ENCODE data around the gene ZFYVE28. TPM values are rescaled to one million over a fixed set of nuclear protein-coding genes. Genes with fewer than 3 reads are reported as not detected.

The ZFYVE28 gene
- total and polyA plus RNA-seq, 10 of the 15 experiments (the other 5 are each of a cell fraction or from before 2014, with no cell fraction given), result 0.06 to 1.9 (median 0.22) TPM; not detected in 1

GRCh38 chr4:2280531-2281300 lies 137.7 kb downstream of the ZFYVE28 start:
- 68% methylated on average over 13 of the region's 13 CpGs for WGBS (ENCODE audit: insufficient coverage, insufficient replicate concordance, low lambda C conversion rate, missing lambda C conversion rate)
- DNase-seq (ENCODE audit: low read depth, low spot score) (no peak), ATAC-seq (no peak), FAIRE-seq (no peak)
- H2AFZ ChIP-seq (ENCODE audit: control insufficient read depth, low read depth, low read length), result no peak overlapping the region
- no peaks in the 10 kb centered on the region for H3K9me3 ChIP-seq (replicated peaks; ENCODE audit: control insufficient read depth, insufficient read depth, low read length)
- no peaks in the 10 kb centered on the region for H4K20me1 ChIP-seq (ENCODE audit: control insufficient read depth, insufficient read depth)
- H3K27ac ChIP-seq (ENCODE audit: control insufficient read depth, insufficient read depth), result no peak overlapping the region
- H3K9ac ChIP-seq (ENCODE audit: control insufficient read depth, insufficient read depth, low read length), result no peak overlapping the region
- H3K27me3 ChIP-seq (replicated peaks in 1 of 2; ENCODE audit: control insufficient read depth in 2 of 2, insufficient read depth in 2 of 2, low read length in 1 of 2), result no peaks in the 10 kb centered on the region
- in situ Hi-C loops (cut with MboI), result no loop called here
- TF ChIP-seq SIN3A (IDR thresholded peaks at IDR 0.05; ENCODE audit: low read depth, low read length) (no peak), ZZZ3 (IDR thresholded peaks at IDR 0.05; ENCODE audit: control insufficient read depth, insufficient read length, low read depth) (no peak), PML (IDR thresholded peaks at IDR 0.05; ENCODE audit: low read length) (no peak), CHD2 (IDR thresholded peaks at IDR 0.05; ENCODE audit: borderline replicate concordance, low read depth, low read length) (no peak), POLR2AphosphoS2 (IDR thresholded peaks at IDR 0.05; ENCODE audit: low read depth, low read length) (no peak), NKRF (conservative IDR thresholded peaks at IDR 0.05) (no peak), SMAD5 (IDR thresholded peaks at IDR 0.05; ENCODE audit: low read depth) (no peak), HSF1 (IDR thresholded peaks at IDR 0.05; ENCODE audit: low read depth, low read length) (no peak), IRF3 (IDR thresholded peaks at IDR 0.05) (no peak), LARP7 (IDR thresholded peaks at IDR 0.05) (no peak)
- H3K4me3 ChIP-seq, result no peak overlapping the region
- ChIA-PET POLR2A (no interaction called here), RAD21 (ENCODE audit: unreplicated experiment) (no interaction called here), SMC1A (ENCODE audit: uncharacterized antibody, unreplicated experiment) (no interaction called here), CTCF (no interaction called here)
- no peak overlapping the region for H3K4me2 ChIP-seq (ENCODE audit: control insufficient read depth, insufficient read depth)
- H3K79me2 ChIP-seq (ENCODE audit: control insufficient read depth, insufficient read depth, low read length), result no peaks in the 10 kb centered on the region
- peaks cover 7% of the 10 kb centered on the region for H3K4me1 ChIP-seq (ENCODE audit: control insufficient read depth, insufficient read depth, low read length)
- no peaks in the 10 kb centered on the region for H3K36me3 ChIP-seq (ENCODE audit: control insufficient read depth in 2 of 2, insufficient read depth in 2 of 2, low read length in 1 of 2)
- intact Hi-C loops (cut with micrococcal nuclease; ENCODE audit: unreplicated experiment), result no loop called here
- no TSS peak for BruUV-seq (replicated peaks)

Data from GM12878 (cell line).